ENCODE data around the gene CCDC159.

Gene CCDC159

DNA sequence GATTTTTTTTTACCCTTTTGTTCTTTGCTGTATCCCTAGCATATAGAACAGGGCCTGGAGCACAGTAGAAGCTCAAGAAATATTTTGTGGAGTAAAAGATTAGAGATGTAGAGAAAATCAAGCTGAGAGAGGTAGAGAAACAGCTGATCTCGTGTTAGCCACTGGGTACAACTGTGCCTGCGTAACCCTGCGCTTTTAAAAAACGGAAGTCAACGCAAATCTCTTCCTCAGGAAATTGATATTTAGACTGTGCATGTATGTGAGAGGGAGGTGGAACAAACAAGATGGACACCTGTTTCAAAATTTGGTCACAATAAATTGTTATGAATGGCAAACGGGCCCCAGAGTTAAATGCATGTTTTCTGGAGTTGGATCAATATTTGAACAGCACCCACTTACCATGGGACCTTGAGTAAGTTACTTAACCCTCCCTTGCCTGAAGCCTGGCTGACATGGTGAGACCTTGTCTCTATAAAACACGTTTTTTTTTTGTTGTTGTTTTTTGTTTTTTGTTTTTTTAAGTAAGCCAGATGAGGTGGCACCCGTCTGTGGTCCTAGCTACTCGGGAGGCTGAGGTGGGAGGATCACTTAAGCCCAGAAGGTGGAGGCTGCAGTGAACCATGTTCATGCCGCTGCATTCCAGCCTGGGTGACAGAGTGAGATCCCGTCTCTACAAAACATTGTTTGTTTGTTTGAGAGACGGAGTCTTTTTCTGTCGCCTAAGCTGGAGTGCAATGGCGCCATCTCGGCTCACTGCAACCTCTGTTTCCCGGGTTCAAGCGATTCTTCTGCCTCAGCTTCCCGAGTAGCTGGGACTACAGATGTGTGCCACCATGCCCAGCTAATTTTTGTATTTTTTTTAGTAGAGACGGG lies 41.1 kb downstream of the CCDC159 start:
- in situ Hi-C loops (cut with MboI; ENCODE audit: low sequenced_read_pairs), result no loop called here

- in situ Hi-C loops (cut with MboI; ENCODE audit: low sequenced_read_pairs), result no loop called here
Measured at GRCh38 chr19:11390359-11390758, 44.0 kb downstream of the CCDC159 start.

GRCh38 chr19:11390933-11391680 lies 44.8 kb downstream of the CCDC159 start:
- in situ Hi-C loops (cut with MboI; ENCODE audit: low sequenced_read_pairs), result no loop called here

DNA sequence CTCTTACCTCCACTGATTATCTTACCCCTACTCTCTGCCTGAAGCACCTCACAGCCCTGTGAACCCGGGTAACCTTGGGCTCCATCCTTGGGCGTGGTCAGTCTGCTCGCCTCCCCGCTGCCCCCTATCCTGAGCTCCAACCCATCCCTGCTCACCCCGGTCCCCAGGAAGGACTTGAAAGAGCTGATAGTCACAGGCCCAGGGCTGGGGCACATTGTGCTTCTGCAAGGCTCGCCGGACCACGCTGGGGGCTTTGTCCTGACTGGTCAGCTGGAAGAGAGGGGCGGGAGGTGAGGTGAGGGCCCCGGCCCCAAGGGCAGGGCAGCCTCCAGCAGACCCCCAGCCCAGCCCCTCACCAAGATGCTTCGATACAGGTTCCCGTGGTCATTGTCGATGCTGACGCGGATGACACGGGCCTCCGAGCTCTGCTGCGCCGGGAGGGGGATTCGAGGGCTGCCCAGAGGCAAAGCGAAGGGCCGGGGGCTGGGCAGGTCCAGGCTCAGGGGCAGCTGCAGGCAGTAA lies 50.8 kb downstream of the CCDC159 start:
- in situ Hi-C loops (cut with MboI; ENCODE audit: low sequenced_read_pairs), result no loop called here

DNA sequence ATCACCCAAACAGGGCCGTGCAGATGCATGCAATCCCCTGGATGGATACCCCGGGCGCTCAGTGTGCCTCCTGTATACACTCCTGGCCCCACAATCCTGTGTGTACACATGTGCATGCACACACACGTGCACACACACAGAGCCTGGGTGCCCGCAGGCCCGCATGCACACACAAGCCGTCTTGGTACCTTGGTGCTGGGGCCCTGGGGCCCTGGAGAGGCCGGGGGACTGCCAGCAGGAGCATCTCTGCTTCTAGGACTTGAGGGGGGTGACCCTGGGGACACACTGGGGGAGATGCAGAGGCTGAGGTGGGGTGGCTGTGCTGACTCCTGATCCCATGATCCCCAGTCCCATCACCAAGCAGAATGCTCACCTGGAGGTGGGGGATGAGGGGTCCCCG lies 53.3 kb downstream of the CCDC159 start:
- in situ Hi-C loops (cut with MboI; ENCODE audit: low sequenced_read_pairs), result no loop called here

- in situ Hi-C loops (cut with MboI; ENCODE audit: low sequenced_read_pairs), result no loop called here
Measured at GRCh38 chr19:11400798-11401197, 54.5 kb downstream of the CCDC159 start.

DNA sequence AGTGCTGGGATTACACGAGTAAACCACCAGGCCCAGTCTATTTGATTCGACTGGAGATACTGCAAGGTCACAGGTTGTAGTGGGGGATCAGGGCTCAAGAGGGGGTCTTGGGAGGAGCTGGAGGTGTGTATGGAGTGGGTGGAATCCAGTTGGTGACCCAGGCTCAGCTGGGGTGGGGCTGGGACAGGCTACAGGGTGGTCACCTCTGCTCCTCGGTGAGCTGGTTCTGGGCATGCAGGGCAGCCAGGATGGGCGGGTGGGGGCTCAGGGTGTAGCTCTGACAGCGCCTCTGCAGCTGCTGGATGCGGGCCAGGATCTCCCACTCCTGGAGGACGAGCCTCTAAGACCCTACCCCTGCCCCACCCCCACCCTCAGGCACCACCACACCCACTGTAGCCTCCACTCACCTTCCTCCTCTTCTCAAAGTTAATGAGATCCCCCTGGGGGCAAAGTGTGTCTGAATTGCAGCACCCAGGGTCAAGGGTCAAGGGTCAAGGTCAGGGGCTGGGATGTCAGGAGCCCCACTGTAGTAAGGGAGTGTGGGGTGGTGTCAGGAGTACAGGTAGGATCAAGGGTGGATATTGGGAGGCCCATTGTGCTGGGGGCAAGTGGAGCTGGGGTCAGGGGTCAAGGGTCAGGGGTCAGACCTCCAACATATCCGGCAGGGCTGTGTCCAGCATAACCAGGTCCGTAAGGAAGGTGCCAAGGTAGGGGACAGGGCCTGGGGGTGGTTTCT lies 55.7 kb downstream of the CCDC159 start:
- in situ Hi-C loops (cut with MboI; ENCODE audit: low sequenced_read_pairs), result no loop called here
